ENCODE measurements around the gene ROPN1. TPM values are rescaled to one million over a fixed set of nuclear protein-coding genes. Genes with fewer than 3 reads are reported as not detected.
"Not testable (repeated sequence)": the region's sequence is repeated elsewhere in the genome, so short reads cannot be mapped to it uniquely, and the experiment has no call there.

ROPN1 gene
- total and polyA plus RNA-seq, 2 of the 13 experiments (the other 11 are each of a cell fraction or from before 2014, with no cell fraction given), result not detected

DNA sequence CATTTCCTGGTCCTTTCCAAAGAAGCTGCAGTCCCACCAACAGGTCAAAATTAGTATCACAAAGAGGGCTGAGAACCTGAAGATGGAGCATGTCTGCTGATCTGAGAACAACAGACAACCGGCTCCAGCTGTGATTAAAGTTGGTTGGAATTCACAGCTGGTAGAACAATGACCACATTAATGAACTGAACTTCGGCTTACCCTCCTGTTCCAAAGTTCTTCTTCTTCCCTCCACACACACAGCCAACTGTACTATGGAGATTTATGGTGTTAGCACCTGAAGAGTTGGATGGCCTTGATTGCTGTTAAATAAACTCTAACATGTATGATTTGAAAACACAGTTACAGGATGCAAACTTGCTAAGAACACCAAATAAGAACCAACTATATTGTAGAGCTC, 27.4 kb upstream of the ROPN1 start:
- POLR2A ChIA-PET, result no interaction called here
- Histone ChIP-seq H3K36me3 (replicated peaks in 1 of 2; ENCODE audit: control insufficient read depth in 1 of 2, insufficient read depth in 2 of 2, low read length in 2 of 2) (no peaks in the 10 kb centered on the region), H3K79me2 (ENCODE audit: insufficient read depth, low read length) (no peaks in the 10 kb centered on the region), H3K4me1 (ENCODE audit: insufficient read depth, low read length) (peaks cover 9% of the 10 kb centered on the region; the same call in 1 of the 2 replicates), H3K9ac (ENCODE audit: insufficient read depth, low read depth, low read length) (no peak overlapping the region), H3K4me2 (ENCODE audit: low read depth, low read length) (no peak overlapping the region), H3K4me3 (replicated peaks in 1 of 3; ENCODE audit: insufficient read depth in 1 of 3, low read depth in 2 of 3, low read length in 3 of 3) (no peak overlapping the region), H3K9me3 (ENCODE audit: low read length) (no peaks in the 10 kb centered on the region), H3K27me3 (ENCODE audit: control insufficient read depth in 1 of 2, insufficient read depth in 2 of 2, low read length in 2 of 2) (no peaks in the 10 kb centered on the region; a peak in 1 of 5 replicates), H3K27ac (ENCODE audit: extremely low read length, insufficient read depth, low read length) (no peak overlapping the region), H4K20me1 (ENCODE audit: insufficient read depth, low read length) (no peaks in the 10 kb centered on the region), H2AFZ (ENCODE audit: low read length) (no peak overlapping the region)
- DNase-seq (ENCODE audit: low spot score) (peak; percentile 23), ATAC-seq (no peak; the same call in 2 of the 3 replicates), FAIRE-seq (no peak)
- CTCF ChIA-PET (ENCODE audit: low intra/inter-chr PET ratio, low total read pairs), result interaction anchor here (4.4 kb wide), 1 partner anchor 60 kb away, joined by 35 read pairs; no protein-coding TSS in a partner anchor
- in situ Hi-C loops (cut with HindIII; ENCODE audit: extremely low pct_ligation_motif_present, low pct_unique_long_range_greater_than_20kb) (loop anchor here (5.0 to 25.0 kb wide), 2 partner anchors 58 to 243 kb away; no protein-coding TSS in a partner anchor), intact Hi-C loops (cut with micrococcal nuclease; ENCODE audit: unreplicated experiment) (loop anchor here (5.0 to 10.0 kb wide), 2 partner anchors 226 to 263 kb away; no protein-coding TSS in a partner anchor)
- BruUV-seq (replicated peaks), result no TSS peak
- 0% methylated on average over 2 of the region's 2 CpGs for WGBS (ENCODE audit: low lambda C conversion rate)
- TF ChIP-seq SOX13 (IDR thresholded peaks at IDR 0.05) (no peak), SOX13 (CRISPR knock-in tag; conservative IDR thresholded peaks at IDR 0.05 in 1 of 2, IDR thresholded peaks at IDR 0.05 in 1 of 2) (peak in 1 of 2 experiments; percentile 21; a peak in 1 of 4 replicates), HCFC1 (IDR thresholded peaks at IDR 0.05; ENCODE audit: low read depth, low read length) (no peak), SAFB2 (CRISPR knock-in tag; IDR thresholded peaks at IDR 0.05; ENCODE audit: borderline replicate concordance, low read depth) (no peak)
- TF ChIP-seq, protein P1, sequence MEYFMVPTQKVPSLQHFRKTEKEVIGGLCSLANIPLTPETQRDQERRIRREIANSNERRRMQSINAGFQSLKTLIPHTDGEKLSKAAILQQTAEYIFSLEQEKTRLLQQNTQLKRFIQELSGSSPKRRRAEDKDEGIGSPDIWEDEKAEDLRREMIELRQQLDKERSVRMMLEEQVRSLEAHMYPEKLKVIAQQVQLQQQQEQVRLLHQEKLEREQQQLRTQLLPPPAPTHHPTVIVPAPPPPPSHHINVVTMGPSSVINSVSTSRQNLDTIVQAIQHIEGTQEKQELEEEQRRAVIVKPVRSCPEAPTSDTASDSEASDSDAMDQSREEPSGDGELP (IDR thresholded peaks at IDR 0.05; ENCODE audit: borderline replicate concordance, low read depth), result peak; percentile 53; the same call in 1 of the 2 replicates

DNA sequence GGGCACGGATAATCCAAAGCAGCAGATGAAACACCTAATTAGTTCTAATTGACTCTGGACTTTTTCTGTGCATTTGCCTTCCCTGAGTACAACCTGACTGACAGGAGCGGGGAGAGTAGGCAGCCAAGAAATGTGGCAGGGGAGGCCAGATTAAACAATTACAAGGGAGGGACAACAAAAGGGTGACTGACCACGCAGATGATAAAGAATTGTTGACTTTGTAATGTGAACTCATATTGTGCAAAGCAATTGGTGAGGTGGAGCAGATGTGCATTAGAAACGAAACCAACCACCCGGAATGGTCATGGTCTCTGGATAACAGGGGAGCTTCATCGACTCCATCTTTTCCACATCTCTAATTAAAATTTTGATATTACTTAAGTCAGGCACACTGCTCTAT, 25.6 kb upstream of the ROPN1 start:
- H3K36me3 ChIP-seq (replicated peaks in 1 of 2; ENCODE audit: control insufficient read depth in 1 of 2, insufficient read depth in 2 of 2, low read length in 2 of 2); H2AFZ ChIP-seq (ENCODE audit: low read length); DNase-seq (ENCODE audit: low spot score); H3K9ac ChIP-seq (ENCODE audit: insufficient read depth, low read depth, low read length); H3K79me2 ChIP-seq (ENCODE audit: insufficient read depth, low read length); H3K4me1 ChIP-seq (ENCODE audit: insufficient read depth, low read length); H3K27ac ChIP-seq (ENCODE audit: extremely low read length, insufficient read depth, low read length); H3K27me3 ChIP-seq (ENCODE audit: control insufficient read depth in 1 of 2, insufficient read depth in 2 of 2, low read length in 2 of 2); POLR2A ChIA-PET; H3K4me3 ChIP-seq (replicated peaks in 1 of 3; ENCODE audit: insufficient read depth in 1 of 3, low read depth in 2 of 3, low read length in 3 of 3); H3K4me2 ChIP-seq (ENCODE audit: low read depth, low read length); H3K9me3 ChIP-seq (ENCODE audit: low read length); H4K20me1 ChIP-seq (ENCODE audit: insufficient read depth, low read length); BruUV-seq (replicated peaks); TF ChIP-seq SOX6, SOX13 (IDR thresholded peaks at IDR 0.05): not testable (repeated sequence)
- peak; percentile 62 for TF ChIP-seq SOX6 (CRISPR knock-in tag; IDR thresholded peaks at IDR 0.05)
- TF ChIP-seq SOX13 (CRISPR knock-in tag; conservative IDR thresholded peaks at IDR 0.05 in 1 of 2, IDR thresholded peaks at IDR 0.05 in 1 of 2), result peak in 1 of 2 experiments; percentile 69; a peak in 2 of 4 replicates
- peak; percentile 37; the same call in 1 of the 2 replicates for TF ChIP-seq SOX5 (CRISPR knock-in tag; IDR thresholded peaks at IDR 0.05; ENCODE audit: borderline replicate concordance)
- TF ChIP-seq SIX1 (CRISPR knock-in tag; IDR thresholded peaks at IDR 0.05; ENCODE audit: borderline replicate concordance), result peak; percentile 84; the same call in 1 of the 2 replicates
- FAIRE-seq (peak; percentile 43), ATAC-seq (peak; percentile 60)
- CTCF ChIA-PET (ENCODE audit: low intra/inter-chr PET ratio, low total read pairs), result interaction anchor here (4.4 kb wide), 1 partner anchor 61 kb away, joined by 35 read pairs; no protein-coding TSS in a partner anchor
- in situ Hi-C loops (cut with HindIII; ENCODE audit: extremely low pct_ligation_motif_present, low pct_unique_long_range_greater_than_20kb), result loop anchor here (5.0 to 25.0 kb wide), 2 partner anchors 60 to 245 kb away; no protein-coding TSS in a partner anchor
- 5% methylated on average over 6 of the region's 6 CpGs for WGBS (ENCODE audit: low lambda C conversion rate)
- intact Hi-C loops (cut with micrococcal nuclease; ENCODE audit: unreplicated experiment), result loop anchor here (5.0 to 10.0 kb wide), 2 partner anchors 227 to 265 kb away; no protein-coding TSS in a partner anchor

Data from HepG2 (cell line).